ENCODE data around the gene OR5A1. TPM values are rescaled to one million over a fixed set of nuclear protein-coding genes. Genes with fewer than 3 reads are reported as not detected.
"Not testable (repeated sequence)": the region's sequence is repeated elsewhere in the genome, so short reads cannot be mapped to it uniquely, and the experiment has no call there.

OR5A1 gene
- total and polyA plus RNA-seq, 8 donors = not detected

DNA sequence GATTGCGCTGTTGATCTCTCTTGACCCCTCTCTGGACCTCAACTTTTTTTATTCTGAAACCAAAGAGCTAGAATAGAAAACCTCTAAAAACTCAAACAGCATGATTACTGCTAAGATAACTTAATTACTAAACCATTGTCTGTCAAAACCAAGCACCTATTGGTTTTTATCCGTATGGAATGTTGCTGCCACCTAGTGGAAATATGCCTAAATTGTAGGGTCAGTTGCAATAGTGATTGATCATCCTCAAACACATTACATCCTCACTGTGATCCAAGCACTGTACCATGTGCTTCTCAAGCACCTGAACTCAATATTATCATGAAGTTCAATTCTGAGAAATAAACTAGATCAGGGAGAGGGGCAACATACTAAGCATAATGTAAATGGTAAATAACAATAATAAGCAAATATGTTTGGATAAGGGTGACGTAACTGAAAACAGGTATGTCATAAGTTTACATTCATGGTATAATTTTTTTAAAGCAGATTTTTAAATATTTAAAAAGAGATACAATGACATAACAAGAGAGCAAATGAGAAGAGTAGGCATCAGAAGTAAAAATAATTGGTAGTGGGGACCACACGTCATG is 6.2 kb upstream of the OR5A1 start:
- Histone ChIP-seq H3K27ac (no peak overlapping the region), H3K27me3 (no peaks in the 10 kb centered on the region), H3K4me1 (peaks cover 0 to 3% (median 0%) of the 10 kb centered on the region in 3 donors), H3K4me3 (no peak overlapping the region), H3K36me3 (no peaks in the 10 kb centered on the region), H3K9me3 (no peaks in the 10 kb centered on the region)
- DNase-seq (peak in 3 of 6 donors; percentile 8 to 42 (median 20)), FAIRE-seq (peak; percentile 57), ATAC-seq (peak; percentile 67 to 90 (median 80))
- TF ChIP-seq, protein P1, sequence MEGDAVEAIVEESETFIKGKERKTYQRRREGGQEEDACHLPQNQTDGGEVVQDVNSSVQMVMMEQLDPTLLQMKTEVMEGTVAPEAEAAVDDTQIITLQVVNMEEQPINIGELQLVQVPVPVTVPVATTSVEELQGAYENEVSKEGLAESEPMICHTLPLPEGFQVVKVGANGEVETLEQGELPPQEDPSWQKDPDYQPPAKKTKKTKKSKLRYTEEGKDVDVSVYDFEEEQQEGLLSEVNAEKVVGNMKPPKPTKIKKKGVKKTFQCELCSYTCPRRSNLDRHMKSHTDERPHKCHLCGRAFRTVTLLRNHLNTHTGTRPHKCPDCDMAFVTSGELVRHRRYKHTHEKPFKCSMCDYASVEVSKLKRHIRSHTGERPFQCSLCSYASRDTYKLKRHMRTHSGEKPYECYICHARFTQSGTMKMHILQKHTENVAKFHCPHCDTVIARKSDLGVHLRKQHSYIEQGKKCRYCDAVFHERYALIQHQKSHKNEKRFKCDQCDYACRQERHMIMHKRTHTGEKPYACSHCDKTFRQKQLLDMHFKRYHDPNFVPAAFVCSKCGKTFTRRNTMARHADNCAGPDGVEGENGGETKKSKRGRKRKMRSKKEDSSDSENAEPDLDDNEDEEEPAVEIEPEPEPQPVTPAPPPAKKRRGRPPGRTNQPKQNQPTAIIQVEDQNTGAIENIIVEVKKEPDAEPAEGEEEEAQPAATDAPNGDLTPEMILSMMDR (IDR thresholded peaks at IDR 0.05) = peak; percentile 45 to 80 (median 73)
- intact Hi-C loops (cut with DNase I) = loop anchor here in 2 of 3 donors (5.0 to 10.0 kb wide), 3 partner anchors 165 to 255 kb away; partner anchors contain the start of gene DTX4 (in 1 of the 2)
- WGBS, 2 donors = 55 to 58% methylated on average over 4 of the region's 4 CpGs

DNA sequence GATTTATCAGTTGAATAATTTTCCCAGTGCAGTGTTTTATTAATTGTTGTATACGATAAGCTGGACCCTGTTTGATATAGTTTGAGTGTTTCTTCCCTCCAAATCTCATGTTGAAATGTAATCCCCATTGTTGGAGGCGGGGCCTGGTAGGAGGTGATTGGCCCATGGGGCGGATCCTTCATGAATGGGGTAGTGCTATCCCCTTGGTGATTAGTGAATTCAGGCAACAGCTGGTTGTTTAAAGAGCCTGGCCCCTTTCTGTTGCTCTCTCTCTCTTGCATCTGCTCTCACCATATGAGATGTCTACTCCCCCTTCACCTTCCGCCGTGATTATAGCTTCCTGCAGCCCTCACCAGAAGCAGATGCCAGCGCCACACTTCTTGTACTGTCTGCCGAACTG is 1.5 kb downstream of the OR5A1 start:
- Histone ChIP-seq H3K27ac (no peak overlapping the region), H3K36me3 (no peaks in the 10 kb centered on the region), H3K4me3 (no peak overlapping the region), H3K27me3 (no peaks in the 10 kb centered on the region), H3K4me1 (no peaks in the 10 kb centered on the region), H3K9me3 (no peaks in the 10 kb centered on the region)
- intact Hi-C loops (cut with DNase I) = no loop called here
- ATAC-seq (no peak), FAIRE-seq (no peak), DNase-seq (no peak)
- 87 to 88% methylated on average over 7 of the region's 7 CpGs for WGBS, 2 donors
- TF ChIP-seq, protein P1 (IDR thresholded peaks at IDR 0.05) = no peak

DNA sequence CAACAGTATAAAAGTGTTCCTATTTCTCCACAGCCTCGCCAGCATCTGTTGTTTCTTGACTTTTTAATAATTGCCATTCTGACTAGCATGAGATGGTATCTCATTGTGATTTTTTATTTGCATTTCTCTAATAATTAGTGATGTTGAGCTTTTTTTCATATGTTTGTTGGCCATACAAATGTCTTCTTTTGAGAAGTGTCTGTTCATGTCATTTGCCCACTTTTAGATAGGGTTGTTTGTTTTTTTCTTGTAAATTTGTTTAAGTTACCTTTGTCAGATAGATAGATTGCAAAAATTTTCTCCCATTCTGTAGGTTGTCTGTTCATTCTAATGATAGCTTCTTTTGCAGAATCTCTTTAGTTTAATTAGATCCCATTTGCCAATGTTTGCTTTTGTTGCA is 9.4 kb downstream of the OR5A1 start:
- DNase-seq; H3K9me3 ChIP-seq; ATAC-seq; intact Hi-C loops (cut with DNase I); H3K27me3 ChIP-seq; H3K36me3 ChIP-seq; FAIRE-seq; H3K4me3 ChIP-seq; H3K4me1 ChIP-seq; H3K27ac ChIP-seq: not testable (repeated sequence)
- 77 to 80% methylated on average over 1 of the region's 1 CpG for WGBS, 2 donors

DNA sequence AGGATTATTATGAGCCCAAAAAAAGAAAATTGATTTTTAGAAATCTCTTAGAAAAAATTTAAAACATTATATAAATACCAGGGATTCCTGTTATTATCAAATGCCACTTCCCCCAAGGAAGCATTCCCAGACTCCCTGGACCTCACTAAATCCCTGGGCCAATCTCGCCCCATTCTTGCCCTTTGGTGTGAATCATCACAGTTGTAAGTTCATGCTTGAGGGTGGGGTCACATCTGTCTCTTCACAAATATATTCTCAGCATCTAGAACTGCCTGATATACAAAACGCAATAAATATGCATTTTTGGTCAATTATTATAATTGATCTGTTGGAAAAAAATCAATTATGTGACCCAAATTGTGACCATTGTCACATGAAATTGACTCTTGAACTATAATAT is 12.2 kb downstream of the OR5A1 start:
- Histone ChIP-seq H3K27ac (no peak overlapping the region), H3K4me3 (no peak overlapping the region), H3K4me1 (no peaks in the 10 kb centered on the region), H3K9me3 (no peaks in the 10 kb centered on the region), H3K36me3 (no peaks in the 10 kb centered on the region), H3K27me3 (no peaks in the 10 kb centered on the region)
- TF ChIP-seq, protein P1 (IDR thresholded peaks at IDR 0.05) = no peak
- intact Hi-C loops (cut with DNase I) = no loop called here
- no peak for FAIRE-seq
- WGBS, 2 donors = 56 to 59% methylated on average over 2 of the region's 2 CpGs
- no peak for DNase-seq
- ATAC-seq = no peak

DNA sequence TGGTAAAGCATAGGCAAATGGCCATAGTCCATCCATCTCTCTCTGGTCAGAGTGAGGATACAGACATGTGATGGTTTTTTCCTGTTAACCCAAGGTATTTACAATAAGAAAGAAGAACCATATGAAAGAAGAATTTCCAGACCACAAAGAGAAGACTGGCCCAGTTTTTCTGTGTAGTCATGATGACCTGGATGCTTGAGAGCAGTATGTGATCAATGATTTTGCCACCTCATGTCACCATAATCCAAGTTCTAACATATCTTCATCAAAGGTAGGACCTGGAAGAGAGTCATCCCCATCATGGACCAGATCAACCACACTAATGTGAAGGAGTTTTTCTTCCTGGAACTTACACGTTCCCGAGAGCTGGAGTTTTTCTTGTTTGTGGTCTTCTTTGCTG is 20.4 kb downstream of the OR5A1 start, which contains the start of gene OR4D6:
TSS of gene OR4D6 (plus strand) at position 301 of the 400 bp plus-strand sequence. CDS start at position 301, 0 bp downstream.
- whole genome bisulfite sequencing, 2 donors = 58 to 83% methylated on average over 2 of the region's 2 CpGs
- no peak for FAIRE-seq

More for the DNA sequence above, 20.4 kb downstream of the OR5A1 start, which contains the start of gene OR4D6:
- DNase-seq (no peak), ATAC-seq (no peak)
- H3K4me1 ChIP-seq = no peaks in the 10 kb centered on the region
- H3K4me3 ChIP-seq = no peak within 1 kb of the TSS
- no peak within 1 kb of the TSS for H3K27ac ChIP-seq
- H3K27me3 ChIP-seq = no peaks in the 10 kb centered on the region
- intact Hi-C loops (cut with DNase I) = no loop called here
- TF ChIP-seq, protein P1 (IDR thresholded peaks at IDR 0.05) = no peak
- no peaks in the 10 kb centered on the region for H3K36me3 ChIP-seq
- no peaks in the 10 kb centered on the region for H3K9me3 ChIP-seq
